ENCODE measurements around the gene FRS3. TPM values are rescaled to one million over a fixed set of nuclear protein-coding genes. Genes with fewer than 3 reads are reported as not detected.

Gene FRS3
- total RNA-seq, 2 donors from 2014 or later = 2.6 to 3.4 TPM

DNA sequence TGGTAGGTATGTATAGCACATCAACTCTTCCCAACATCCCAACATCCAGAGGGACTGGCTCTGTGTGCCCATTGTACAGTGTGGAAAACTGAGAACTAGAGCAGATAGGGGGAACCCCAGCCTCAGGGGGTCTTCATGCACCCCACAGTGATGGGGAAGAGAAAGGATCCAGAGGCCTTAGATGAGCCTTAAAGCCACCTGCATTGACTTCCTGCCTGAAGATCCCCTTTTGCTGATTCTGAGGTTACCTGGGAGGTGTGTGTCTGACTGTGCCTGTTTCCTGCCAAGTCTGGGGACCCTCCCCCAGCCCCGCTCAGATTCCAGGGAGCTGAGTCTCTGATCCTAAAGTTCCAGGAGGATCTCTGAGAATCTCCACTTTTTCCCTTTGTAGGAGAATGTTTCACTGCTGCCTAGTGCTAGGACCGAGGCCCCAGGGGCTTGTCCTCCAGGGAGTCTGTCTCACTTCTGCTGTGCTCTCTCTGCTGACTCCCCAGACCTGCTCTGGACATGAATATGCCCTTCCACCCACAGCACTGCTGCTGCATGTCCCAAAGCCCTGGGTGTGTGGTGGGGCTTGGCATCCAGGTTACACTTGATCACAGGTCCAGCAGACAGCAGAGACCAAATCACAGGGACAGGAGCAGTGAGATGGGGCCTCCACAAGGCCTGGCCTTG is 19.7 kb downstream of the FRS3 start:
- no peak overlapping the region for H3K27ac ChIP-seq
- H3K4me1 ChIP-seq = no peaks in the 10 kb centered on the region
- no peak overlapping the region for H3K4me3 ChIP-seq
- H3K27me3 ChIP-seq = no peaks in the 10 kb centered on the region
- TF ChIP-seq, protein P1, sequence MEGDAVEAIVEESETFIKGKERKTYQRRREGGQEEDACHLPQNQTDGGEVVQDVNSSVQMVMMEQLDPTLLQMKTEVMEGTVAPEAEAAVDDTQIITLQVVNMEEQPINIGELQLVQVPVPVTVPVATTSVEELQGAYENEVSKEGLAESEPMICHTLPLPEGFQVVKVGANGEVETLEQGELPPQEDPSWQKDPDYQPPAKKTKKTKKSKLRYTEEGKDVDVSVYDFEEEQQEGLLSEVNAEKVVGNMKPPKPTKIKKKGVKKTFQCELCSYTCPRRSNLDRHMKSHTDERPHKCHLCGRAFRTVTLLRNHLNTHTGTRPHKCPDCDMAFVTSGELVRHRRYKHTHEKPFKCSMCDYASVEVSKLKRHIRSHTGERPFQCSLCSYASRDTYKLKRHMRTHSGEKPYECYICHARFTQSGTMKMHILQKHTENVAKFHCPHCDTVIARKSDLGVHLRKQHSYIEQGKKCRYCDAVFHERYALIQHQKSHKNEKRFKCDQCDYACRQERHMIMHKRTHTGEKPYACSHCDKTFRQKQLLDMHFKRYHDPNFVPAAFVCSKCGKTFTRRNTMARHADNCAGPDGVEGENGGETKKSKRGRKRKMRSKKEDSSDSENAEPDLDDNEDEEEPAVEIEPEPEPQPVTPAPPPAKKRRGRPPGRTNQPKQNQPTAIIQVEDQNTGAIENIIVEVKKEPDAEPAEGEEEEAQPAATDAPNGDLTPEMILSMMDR (IDR thresholded peaks at IDR 0.05) = no peak
- no peak for DNase-seq (ENCODE audit: low spot score)
- no peaks in the 10 kb centered on the region for H3K36me3 ChIP-seq
- H3K9me3 ChIP-seq = no peaks in the 10 kb centered on the region

DNA sequence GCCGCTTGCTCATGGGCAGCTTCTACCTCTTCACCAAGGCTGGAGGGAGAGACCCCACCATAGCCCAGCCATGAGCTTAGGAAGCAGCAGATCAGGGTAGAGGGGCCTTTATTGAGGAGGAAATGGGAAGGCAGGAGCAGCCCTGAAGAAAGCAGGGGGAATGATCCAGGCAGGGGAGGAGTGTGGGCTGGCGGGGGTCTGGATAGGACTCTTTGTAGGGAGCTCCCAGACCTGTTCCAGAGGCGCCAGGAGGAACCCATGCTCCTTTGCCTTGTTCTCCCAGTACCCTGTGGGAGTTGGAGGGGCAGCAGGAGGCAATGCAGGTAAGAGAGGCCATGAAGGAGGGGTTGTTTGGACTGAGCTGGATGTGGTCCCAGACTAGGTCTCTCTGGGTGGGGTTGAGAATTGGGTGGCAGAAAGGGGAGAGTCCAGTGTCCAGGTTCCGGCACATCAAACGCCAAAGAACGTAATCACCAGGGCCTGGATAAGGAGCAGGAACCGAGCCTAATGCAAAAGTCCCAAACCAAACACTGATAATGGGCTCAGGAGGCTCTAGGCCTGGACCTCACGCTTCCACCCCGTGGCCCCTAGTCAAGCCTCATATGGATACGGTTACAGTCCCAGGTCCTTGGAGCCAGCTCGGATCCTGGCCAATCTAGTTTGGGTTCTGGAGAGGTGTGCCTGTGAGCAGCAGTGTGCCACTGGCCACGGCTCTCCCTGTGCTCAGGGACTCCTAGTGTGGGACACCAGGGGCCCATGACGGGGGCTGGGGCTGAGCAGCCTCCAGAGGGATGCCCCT is 20.4 kb downstream of the FRS3 start:
- TF ChIP-seq, protein P1 (IDR thresholded peaks at IDR 0.05) = no peak
- no peaks in the 10 kb centered on the region for H3K27me3 ChIP-seq
- no peak overlapping the region for H3K4me3 ChIP-seq
- no peaks in the 10 kb centered on the region for H3K9me3 ChIP-seq
- DNase-seq (ENCODE audit: low spot score) = no peak
- H3K27ac ChIP-seq = no peak overlapping the region
- no peaks in the 10 kb centered on the region for H3K36me3 ChIP-seq
- no peaks in the 10 kb centered on the region for H3K4me1 ChIP-seq

GRCh38 chr6:41758641-41759035 is 21.1 kb downstream of the FRS3 start:
- TF ChIP-seq, protein P1 (IDR thresholded peaks at IDR 0.05) = no peak
- Histone ChIP-seq H3K27ac (no peak overlapping the region), H3K9me3 (no peaks in the 10 kb centered on the region), H3K4me3 (no peak overlapping the region), H3K27me3 (no peaks in the 10 kb centered on the region), H3K4me1 (no peaks in the 10 kb centered on the region), H3K36me3 (no peaks in the 10 kb centered on the region)
- DNase-seq (ENCODE audit: low spot score) = no peak

GRCh38 chr6:41757931-41758640 is 21.6 kb downstream of the FRS3 start:
- no peak overlapping the region for H3K4me3 ChIP-seq
- H3K27ac ChIP-seq = no peak overlapping the region
- H3K9me3 ChIP-seq = no peaks in the 10 kb centered on the region
- no peaks in the 10 kb centered on the region for H3K27me3 ChIP-seq
- H3K4me1 ChIP-seq = no peaks in the 10 kb centered on the region
- DNase-seq (ENCODE audit: low spot score) = no peak
- H3K36me3 ChIP-seq = no peaks in the 10 kb centered on the region
- TF ChIP-seq, protein P1 (IDR thresholded peaks at IDR 0.05) = no peak

GRCh38 chr6:41757271-41757670 is 22.4 kb downstream of the FRS3 start:
- no peaks in the 10 kb centered on the region for H3K27me3 ChIP-seq
- no peaks in the 10 kb centered on the region for H3K4me1 ChIP-seq
- TF ChIP-seq, protein P1 (IDR thresholded peaks at IDR 0.05) = no peak
- no peak overlapping the region for H3K27ac ChIP-seq
- no peak overlapping the region for H3K4me3 ChIP-seq
- H3K9me3 ChIP-seq = no peaks in the 10 kb centered on the region
- no peak for DNase-seq (ENCODE audit: low spot score)
- H3K36me3 ChIP-seq = no peaks in the 10 kb centered on the region

Data from right atrium auricular region (tissue), 2 donors.